Measurements from ENCODE around the gene PHLPP1.

GRCh38 chr18:62717925-62718800 lies 2.8 kb downstream of the PHLPP1 start:
- no peak for TF ChIP-seq CTCF (IDR thresholded peaks at IDR 0.05)
- no peak for TF ChIP-seq POLR2A (IDR thresholded peaks at IDR 0.05)
